HCT116 (cell line): ENCODE data around the gene CIT. TPM values are rescaled to one million over a fixed set of nuclear protein-coding genes. Genes with fewer than 3 reads are reported as not detected.

ENCODE experiments used
- ATAC-seq: fragments of 200-7000 bp; cut with Tn5 transposase; 2 replicates; pipeline ENCODE4 v1.9.1; 2020; ENCODE audit warnings: mild to moderate bottlenecking, moderate library complexity
- BruUV-seq: library from RNA; stranded (reverse); fragments of 400-500 nt; replicated peaks from 2 replicates; lab custom pipeline; 2021; lab: Mats Ljungman, UMichigan
- CTCF ChIA-PET: fragments of 300-600 bp; sonication (Branson Sonifier 250); formaldehyde crosslinking; loops from one replicate; lab custom pipeline; 2021; ENCODE audit warnings: antibody characterized with exemption; lab: Charles Lee
- POLR2A ChIA-PET: fragments of 300-600, 350-600 bp; sonication (Branson Sonifier 250); formaldehyde crosslinking; loops from one replicate; lab custom pipeline; 2021; ENCODE audit warnings: antibody characterized with exemption; lab: Charles Lee
- RAD21 ChIA-PET, 2 experiments: fragments of 300-600 bp; sonication (Branson Sonifier 250); formaldehyde crosslinking; loops; one replicate each; lab custom pipeline; 2023; ENCODE audit warnings: low total read pairs in 2 of 2; ENCODE audit not compliant: uncharacterized antibody in 2 of 2, unreplicated experiment in 2 of 2, low non-redundant PET in 1 of 2; lab: Charles Lee
- DNase-seq: peaks from one replicate; pipeline ENCODE4 v3.0.0-alpha.2; 2010; ENCODE audit warnings: low read depth, low spot score
- H2AFZ ChIP-seq: fragments of 200-600 bp; shearing (Covaris generic), sonication (generic); 2 replicates; pipeline ENCODE4 v1.6.1; 2017; ENCODE audit warnings: low read depth, mixed run types, mixed read lengths, antibody characterized with exemption, low read length; ENCODE audit not compliant: poor library complexity, severe bottlenecking
- H3K27ac ChIP-seq: 2 replicates; pipeline ENCODE4 v1.5.1; 2012; ENCODE audit warnings: low read depth, low read length
- H3K27me3 ChIP-seq: fragments of 200-600 bp; sonication (generic); 2 replicates; pipeline ENCODE4 v1.6.1; 2016; ENCODE audit warnings: mixed run types, low read length, mixed read lengths; ENCODE audit not compliant: insufficient read depth
- H3K36me3 ChIP-seq, 2 experiments: fragments of 200-500 bp in 1 of 2; fragments of 200-600 bp in 1 of 2; sonication (Bioruptor generic) in 1 of 2; sonication (generic) in 1 of 2; 2 replicates each; pipeline versions ENCODE4 v1.5.1 to v1.6.1; 2014 to 2016; ENCODE audit warnings: low read length in 2 of 2, inconsistent platforms in 1 of 2, mixed read lengths in 1 of 2, mixed run types in 1 of 2; ENCODE audit not compliant: insufficient read depth in 2 of 2, control insufficient read depth in 1 of 2
- H3K4me1 ChIP-seq, 2 experiments: fragments of 200-600 bp in 1 of 2; sonication (generic) in 1 of 2; 2 replicates each; pipeline versions ENCODE4 v1.5.1 to v1.6.1; 2012 to 2017; ENCODE audit warnings: low read length in 2 of 2, inconsistent platforms in 1 of 2, mild to moderate bottlenecking in 1 of 2, mixed read lengths in 1 of 2, mixed run types in 1 of 2, moderate library complexity in 1 of 2; ENCODE audit not compliant: insufficient read depth in 2 of 2, control insufficient read depth in 1 of 2
- H3K4me2 ChIP-seq: fragments of 200-600 bp; sonication (generic); 2 replicates; pipeline ENCODE4 v1.6.1; 2017; ENCODE audit warnings: mixed run types, low read length, mixed read lengths
- H3K4me3 ChIP-seq, 2 experiments: fragments of 200-600 bp in 1 of 2; sonication (generic) in 1 of 2; replicated peaks in 1 of 2; 2 replicates each; pipeline ENCODE4 v1.5.1; 2011 to 2016; ENCODE audit warnings: low read length in 2 of 2, control low read depth in 1 of 2, low read depth in 1 of 2, mild to moderate bottlenecking in 1 of 2, mixed read lengths in 1 of 2, mixed run types in 1 of 2
- H3K79me2 ChIP-seq: fragments of 200-600 bp; sonication (generic); 2 replicates; pipeline ENCODE4 v1.6.1; 2017; ENCODE audit warnings: mild to moderate bottlenecking, mixed run types, low read length, moderate library complexity, mixed read lengths; ENCODE audit not compliant: insufficient read depth
- H3K9ac ChIP-seq: fragments of 200-600 bp; sonication (generic); 2 replicates; pipeline ENCODE4 v1.6.1; 2016; ENCODE audit warnings: low read length, mixed read lengths
- H3K9me2 ChIP-seq: fragments of 200-600 bp; sonication (generic), shearing (Covaris generic); 2 replicates; pipeline ENCODE4 v1.6.1; 2017; ENCODE audit warnings: mixed run types, mild to moderate bottlenecking, moderate library complexity; ENCODE audit not compliant: insufficient read depth
- H3K9me3 ChIP-seq, 2 experiments: fragments of 200-500 bp in 1 of 2; fragments of 200-600 bp in 1 of 2; sonication (Bioruptor generic) in 1 of 2; sonication (generic) in 1 of 2; 2 replicates each; pipeline ENCODE4 v1.6.1; 2014 to 2017; ENCODE audit warnings: low read length in 2 of 2, mixed read lengths in 2 of 2, inconsistent platforms in 1 of 2, low read depth in 1 of 2, mild to moderate bottlenecking in 1 of 2, mixed run types in 1 of 2, moderate library complexity in 1 of 2; ENCODE audit not compliant: control insufficient read depth in 1 of 2, insufficient read depth in 1 of 2
- H4K20me1 ChIP-seq: fragments of 200-600 bp; sonication (generic), shearing (Covaris generic); 2 replicates; pipeline ENCODE4 v1.6.1; 2017; ENCODE audit warnings: mixed run types, mild to moderate bottlenecking, moderate library complexity; ENCODE audit not compliant: insufficient read depth
- CBX3 ChIP-seq: IDR thresholded peaks from 2 replicates; pipeline ENCODE4 v1.6.1; 2012; ENCODE audit warnings: low read depth
- EZH2phosphoT487 ChIP-seq: fragments of 200-600 bp; IDR thresholded peaks from 2 replicates; pipeline ENCODE4 v1.6.1; 2018; ENCODE audit warnings: antibody characterized with exemption, borderline replicate concordance
- FOSL1 ChIP-seq: IDR thresholded peaks from 2 replicates; pipeline ENCODE4 v1.6.1; 2012; ENCODE audit warnings: low read depth
- POLR2AphosphoS5 ChIP-seq: IDR thresholded peaks from 2 replicates; pipeline ENCODE4 v1.6.1; 2011; ENCODE audit warnings: mild to moderate bottlenecking, low read depth, low read length, moderate library complexity
- RAD21 ChIP-seq: IDR thresholded peaks from 2 replicates; pipeline ENCODE4 v1.6.1; 2012; ENCODE audit warnings: low read depth, mild to moderate bottlenecking
- SRF ChIP-seq: IDR thresholded peaks from 2 replicates; pipeline ENCODE4 v1.6.1; 2012; ENCODE audit warnings: low read depth
- YY1 ChIP-seq: IDR thresholded peaks from 2 replicates; pipeline ENCODE4 v1.6.1; 2011; ENCODE audit warnings: low read length, low read depth, moderate library complexity, mild to moderate bottlenecking; ENCODE audit not compliant: insufficient replicate concordance; ENCODE audit errors: extremely low read depth
- ZFX ChIP-seq: fragments of 450-650 bp; IDR thresholded peaks from 2 replicates; pipeline ENCODE4 v1.6.1; 2017
- ZNF274 ChIP-seq: fragments of 200-500 bp; sonication (Bioruptor generic); IDR thresholded peaks from 2 replicates; pipeline ENCODE4 v1.6.1; 2014; ENCODE audit warnings: mild to moderate bottlenecking, low read depth, low read length, inconsistent platforms
- intact Hi-C: fragments of 100-400 bp; cut with micrococcal nuclease; formaldehyde crosslinking; loops from 2 replicates; pipeline ENCODE4 v1.10.0; 2022
- total RNA-seq: library from RNA; stranded (reverse); gene quantifications from one replicate; pipeline ENCODE4 v1.2.1, GENCODE V29; 2021; ENCODE audit not compliant: unreplicated experiment
- TF ChIP-seq, protein P1 (sequence below): IDR thresholded peaks from 2 replicates; pipeline ENCODE4 v1.6.1; 2012; ENCODE audit warnings: low read depth
- TF ChIP-seq, protein P2 (sequence below): IDR thresholded peaks from 2 replicates; pipeline ENCODE4 v1.6.1; 2011; ENCODE audit warnings: mild to moderate bottlenecking, low read length, moderate library complexity; ENCODE audit not compliant: insufficient replicate concordance; ENCODE audit errors: extremely low read depth
- TF ChIP-seq, protein P3 (sequence below), 3 experiments: fragments of 200-600 bp in 1 of 3; sonication (generic) in 1 of 3; IDR thresholded peaks in 2 of 3; conservative IDR thresholded peaks in 1 of 3; 2 replicates each; pipeline ENCODE4 v1.5.1; 2012 to 2017; ENCODE audit warnings: low read depth in 2 of 3, low read length in 2 of 3, antibody characterized with exemption in 1 of 3, borderline replicate concordance in 1 of 3, control low read depth in 1 of 3, mild to moderate bottlenecking in 1 of 3, mixed read lengths in 1 of 3, mixed run types in 1 of 3, moderate library complexity in 1 of 3; ENCODE audit not compliant: insufficient read depth in 1 of 3
- TF ChIP-seq, protein P4 (sequence below): IDR thresholded peaks from 2 replicates; pipeline ENCODE4 v1.6.1; 2012

The CIT gene
- total RNA-seq, 1 experiment from 2014 or later = 54.2 TPM

DNA sequence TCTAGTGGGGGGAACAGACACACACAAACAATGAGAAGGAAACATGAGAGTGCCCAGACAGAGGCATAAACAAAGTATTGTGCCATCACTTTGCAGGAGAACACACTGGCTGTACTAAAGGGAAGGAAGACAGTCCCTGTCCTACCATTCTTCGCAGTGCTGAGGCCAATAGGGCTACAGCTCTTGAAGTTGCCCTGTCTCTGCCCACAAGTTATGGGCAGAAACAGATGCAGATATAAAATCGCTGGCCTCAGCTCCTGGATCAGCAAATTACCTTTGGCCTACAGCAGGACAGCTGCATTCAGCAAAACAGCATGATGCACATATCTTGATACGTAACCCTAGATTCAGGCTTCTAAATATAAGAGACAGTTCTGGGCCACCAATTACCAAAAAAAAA, 232.2 kb downstream of the CIT start:
- no peak for DNase-seq
- Histone ChIP-seq H3K9ac (no peak overlapping the region), H2AFZ (no peak overlapping the region), H3K4me2 (no peak overlapping the region), H3K9me3 (no peaks in the 10 kb centered on the region), H3K27ac (no peak overlapping the region)
- intact Hi-C loops = loop anchor here (5.0 to 10.0 kb wide), 2 partner anchors 140 to 203 kb away; no protein-coding TSS in a partner anchor
- ATAC-seq = no peak
- no TSS peak for BruUV-seq
- TF ChIP-seq YY1 (no peak), ZNF274 (no peak), RAD21 (no peak), FOSL1 (no peak), SRF (no peak), ZFX (no peak), EZH2phosphoT487 (no peak), POLR2AphosphoS5 (no peak), CBX3 (no peak)
- TF ChIP-seq, protein P1, sequence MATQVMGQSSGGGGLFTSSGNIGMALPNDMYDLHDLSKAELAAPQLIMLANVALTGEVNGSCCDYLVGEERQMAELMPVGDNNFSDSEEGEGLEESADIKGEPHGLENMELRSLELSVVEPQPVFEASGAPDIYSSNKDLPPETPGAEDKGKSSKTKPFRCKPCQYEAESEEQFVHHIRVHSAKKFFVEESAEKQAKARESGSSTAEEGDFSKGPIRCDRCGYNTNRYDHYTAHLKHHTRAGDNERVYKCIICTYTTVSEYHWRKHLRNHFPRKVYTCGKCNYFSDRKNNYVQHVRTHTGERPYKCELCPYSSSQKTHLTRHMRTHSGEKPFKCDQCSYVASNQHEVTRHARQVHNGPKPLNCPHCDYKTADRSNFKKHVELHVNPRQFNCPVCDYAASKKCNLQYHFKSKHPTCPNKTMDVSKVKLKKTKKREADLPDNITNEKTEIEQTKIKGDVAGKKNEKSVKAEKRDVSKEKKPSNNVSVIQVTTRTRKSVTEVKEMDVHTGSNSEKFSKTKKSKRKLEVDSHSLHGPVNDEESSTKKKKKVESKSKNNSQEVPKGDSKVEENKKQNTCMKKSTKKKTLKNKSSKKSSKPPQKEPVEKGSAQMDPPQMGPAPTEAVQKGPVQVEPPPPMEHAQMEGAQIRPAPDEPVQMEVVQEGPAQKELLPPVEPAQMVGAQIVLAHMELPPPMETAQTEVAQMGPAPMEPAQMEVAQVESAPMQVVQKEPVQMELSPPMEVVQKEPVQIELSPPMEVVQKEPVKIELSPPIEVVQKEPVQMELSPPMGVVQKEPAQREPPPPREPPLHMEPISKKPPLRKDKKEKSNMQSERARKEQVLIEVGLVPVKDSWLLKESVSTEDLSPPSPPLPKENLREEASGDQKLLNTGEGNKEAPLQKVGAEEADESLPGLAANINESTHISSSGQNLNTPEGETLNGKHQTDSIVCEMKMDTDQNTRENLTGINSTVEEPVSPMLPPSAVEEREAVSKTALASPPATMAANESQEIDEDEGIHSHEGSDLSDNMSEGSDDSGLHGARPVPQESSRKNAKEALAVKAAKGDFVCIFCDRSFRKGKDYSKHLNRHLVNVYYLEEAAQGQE = no peak
- TF ChIP-seq, protein P2, sequence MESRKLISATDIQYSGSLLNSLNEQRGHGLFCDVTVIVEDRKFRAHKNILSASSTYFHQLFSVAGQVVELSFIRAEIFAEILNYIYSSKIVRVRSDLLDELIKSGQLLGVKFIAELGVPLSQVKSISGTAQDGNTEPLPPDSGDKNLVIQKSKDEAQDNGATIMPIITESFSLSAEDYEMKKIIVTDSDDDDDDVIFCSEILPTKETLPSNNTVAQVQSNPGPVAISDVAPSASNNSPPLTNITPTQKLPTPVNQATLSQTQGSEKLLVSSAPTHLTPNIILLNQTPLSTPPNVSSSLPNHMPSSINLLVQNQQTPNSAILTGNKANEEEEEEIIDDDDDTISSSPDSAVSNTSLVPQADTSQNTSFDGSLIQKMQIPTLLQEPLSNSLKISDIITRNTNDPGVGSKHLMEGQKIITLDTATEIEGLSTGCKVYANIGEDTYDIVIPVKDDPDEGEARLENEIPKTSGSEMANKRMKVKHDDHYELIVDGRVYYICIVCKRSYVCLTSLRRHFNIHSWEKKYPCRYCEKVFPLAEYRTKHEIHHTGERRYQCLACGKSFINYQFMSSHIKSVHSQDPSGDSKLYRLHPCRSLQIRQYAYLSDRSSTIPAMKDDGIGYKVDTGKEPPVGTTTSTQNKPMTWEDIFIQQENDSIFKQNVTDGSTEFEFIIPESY = no peak
- TF ChIP-seq, protein P3, sequence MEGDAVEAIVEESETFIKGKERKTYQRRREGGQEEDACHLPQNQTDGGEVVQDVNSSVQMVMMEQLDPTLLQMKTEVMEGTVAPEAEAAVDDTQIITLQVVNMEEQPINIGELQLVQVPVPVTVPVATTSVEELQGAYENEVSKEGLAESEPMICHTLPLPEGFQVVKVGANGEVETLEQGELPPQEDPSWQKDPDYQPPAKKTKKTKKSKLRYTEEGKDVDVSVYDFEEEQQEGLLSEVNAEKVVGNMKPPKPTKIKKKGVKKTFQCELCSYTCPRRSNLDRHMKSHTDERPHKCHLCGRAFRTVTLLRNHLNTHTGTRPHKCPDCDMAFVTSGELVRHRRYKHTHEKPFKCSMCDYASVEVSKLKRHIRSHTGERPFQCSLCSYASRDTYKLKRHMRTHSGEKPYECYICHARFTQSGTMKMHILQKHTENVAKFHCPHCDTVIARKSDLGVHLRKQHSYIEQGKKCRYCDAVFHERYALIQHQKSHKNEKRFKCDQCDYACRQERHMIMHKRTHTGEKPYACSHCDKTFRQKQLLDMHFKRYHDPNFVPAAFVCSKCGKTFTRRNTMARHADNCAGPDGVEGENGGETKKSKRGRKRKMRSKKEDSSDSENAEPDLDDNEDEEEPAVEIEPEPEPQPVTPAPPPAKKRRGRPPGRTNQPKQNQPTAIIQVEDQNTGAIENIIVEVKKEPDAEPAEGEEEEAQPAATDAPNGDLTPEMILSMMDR (IDR thresholded peaks at IDR 0.05 in 2 of 3, conservative IDR thresholded peaks at IDR 0.05 in 1 of 3; ENCODE audit: borderline replicate concordance in 1 of 3, insufficient read depth in 1 of 3, low read depth in 2 of 3, low read length in 2 of 3) = no peak
- TF ChIP-seq, protein P4, sequence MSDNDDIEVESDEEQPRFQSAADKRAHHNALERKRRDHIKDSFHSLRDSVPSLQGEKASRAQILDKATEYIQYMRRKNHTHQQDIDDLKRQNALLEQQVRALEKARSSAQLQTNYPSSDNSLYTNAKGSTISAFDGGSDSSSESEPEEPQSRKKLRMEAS = no peak
- TF ChIP-seq, all 23 proteins: peak for 0
- no peaks in the 10 kb centered on the region for H3K36me3 ChIP-seq
- peaks cover 0 to 3% of the 10 kb centered on the region in 2 experiments; a peak in 1 of 4 replicates for H3K4me1 ChIP-seq
- no peaks in the 10 kb centered on the region for H4K20me1 ChIP-seq
- no peaks in the 10 kb centered on the region for H3K9me2 ChIP-seq
- ChIA-PET POLR2A (no interaction called here), RAD21 (no interaction called here), CTCF (no interaction called here)
- no peaks in the 10 kb centered on the region for H3K27me3 ChIP-seq
- no peaks in the 10 kb centered on the region for H3K79me2 ChIP-seq
- H3K4me3 ChIP-seq = no peak overlapping the region
